Glutamatergic neuron (in vitro differentiated cells): ENCODE data around the gene UBE2D2. TPM values are rescaled to one million over a fixed set of nuclear protein-coding genes. Genes with fewer than 3 reads are reported as not detected.
"Not testable (repeated sequence)": the region's sequence is repeated elsewhere in the genome, so short reads cannot be mapped to it uniquely, and the experiment has no call there.

Source experiments
- DNase-seq: peaks from one replicate; pipeline ENCODE4 v3.0.0; 2022
- H3K27ac Mint-ChIP-seq: one replicate; pipeline ENCODE4 v1.8.0; 2020; ENCODE audit warnings: mild to moderate bottlenecking, mixed read lengths, inconsistent platforms; ENCODE audit not compliant: unreplicated experiment
- H3K27me3 Mint-ChIP-seq: one replicate; pipeline ENCODE4 v1.8.0; 2020; ENCODE audit warnings: mild to moderate bottlenecking, moderate library complexity, mixed read lengths, inconsistent platforms; ENCODE audit not compliant: unreplicated experiment
- H3K36me3 Mint-ChIP-seq: one replicate; pipeline ENCODE4 v1.8.0; 2020; ENCODE audit warnings: mild to moderate bottlenecking, mixed read lengths, inconsistent platforms; ENCODE audit not compliant: unreplicated experiment
- H3K4me1 Mint-ChIP-seq: one replicate; pipeline ENCODE4 v1.8.0; 2020; ENCODE audit warnings: mild to moderate bottlenecking, low read depth, mixed read lengths, inconsistent platforms; ENCODE audit not compliant: unreplicated experiment
- H3K4me3 Mint-ChIP-seq: one replicate; pipeline ENCODE4 v1.8.0; 2020; ENCODE audit warnings: mild to moderate bottlenecking, mixed read lengths, inconsistent platforms; ENCODE audit not compliant: unreplicated experiment
- H3K9me3 Mint-ChIP-seq: one replicate; pipeline ENCODE4 v1.8.0; 2020; ENCODE audit warnings: mild to moderate bottlenecking, moderate library complexity, mixed read lengths, inconsistent platforms; ENCODE audit not compliant: unreplicated experiment
- CTCF ChIP-seq: fragments of 200-600 bp; sonication (generic); IDR thresholded peaks from one replicate; pipeline ENCODE4 v1.5.0; 2021; ENCODE audit not compliant: partially characterized antibody, unreplicated experiment
- total RNA-seq: library from RNA; stranded (reverse); fragmentation: NEBNext Ultra II Directional; extraction: Animal tissue kit (Norgen Biotek cat#: 25700); gene quantifications from one replicate; pipeline ENCODE4 v1.2.1, GENCODE V29; 2021; ENCODE audit not compliant: unreplicated experiment

UBE2D2 gene
- total RNA-seq, 1 donor from 2014 or later: 188 TPM

- TF ChIP-seq CTCF: no peak
- H3K4me3 Mint-ChIP-seq: peak overlapping the region; percentile 43
- H3K27me3 Mint-ChIP-seq: peaks cover 4% of the 10 kb centered on the region
- peaks cover 6% of the 10 kb centered on the region for H3K36me3 Mint-ChIP-seq
- H3K9me3 Mint-ChIP-seq: peaks cover 4% of the 10 kb centered on the region
- peak overlapping the region; percentile 88 for H3K27ac Mint-ChIP-seq
- DNase-seq: peak; percentile 38
- peaks cover 17% of the 10 kb centered on the region for H3K4me1 Mint-ChIP-seq
Observed at GRCh38 chr5:139619861-139620260, 58.7 kb downstream of the UBE2D2 start.

GRCh38 chr5:139625398-139625797, 64.3 kb downstream of the UBE2D2 start:
- not testable (repeated sequence) for H3K27ac Mint-ChIP-seq, H3K36me3 Mint-ChIP-seq, H3K4me1 Mint-ChIP-seq, H3K9me3 Mint-ChIP-seq, H3K27me3 Mint-ChIP-seq, H3K4me3 Mint-ChIP-seq, DNase-seq

DNA sequence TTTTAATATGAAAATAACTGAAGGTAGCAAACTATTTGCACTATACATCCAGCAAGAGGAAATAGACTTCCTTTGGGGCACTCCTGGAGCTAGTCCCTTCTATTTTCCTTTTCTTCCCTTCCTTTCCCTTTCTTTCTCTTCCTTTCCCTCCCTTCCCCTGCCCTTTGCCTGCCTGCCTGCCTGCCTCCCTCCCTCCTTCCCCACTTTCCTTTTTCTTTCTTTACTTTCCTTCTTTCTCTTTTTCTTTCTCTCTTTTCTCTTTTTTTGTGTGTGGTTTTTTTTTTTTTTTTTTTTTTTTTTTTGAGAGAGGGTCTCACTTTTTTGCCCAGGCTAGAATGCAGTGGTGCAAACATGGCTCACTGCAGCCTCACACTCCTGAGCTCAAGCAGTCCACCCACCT, 69.7 kb downstream of the UBE2D2 start:
- TF ChIP-seq CTCF: no peak
- no peak overlapping the region for H3K27ac Mint-ChIP-seq
- no peak overlapping the region for H3K4me3 Mint-ChIP-seq
- peaks cover 9% of the 10 kb centered on the region for H3K9me3 Mint-ChIP-seq
- peaks cover 12% of the 10 kb centered on the region for H3K27me3 Mint-ChIP-seq
- DNase-seq: no peak
- H3K36me3 Mint-ChIP-seq: no peaks in the 10 kb centered on the region
- H3K4me1 Mint-ChIP-seq: peaks cover 22% of the 10 kb centered on the region

DNA sequence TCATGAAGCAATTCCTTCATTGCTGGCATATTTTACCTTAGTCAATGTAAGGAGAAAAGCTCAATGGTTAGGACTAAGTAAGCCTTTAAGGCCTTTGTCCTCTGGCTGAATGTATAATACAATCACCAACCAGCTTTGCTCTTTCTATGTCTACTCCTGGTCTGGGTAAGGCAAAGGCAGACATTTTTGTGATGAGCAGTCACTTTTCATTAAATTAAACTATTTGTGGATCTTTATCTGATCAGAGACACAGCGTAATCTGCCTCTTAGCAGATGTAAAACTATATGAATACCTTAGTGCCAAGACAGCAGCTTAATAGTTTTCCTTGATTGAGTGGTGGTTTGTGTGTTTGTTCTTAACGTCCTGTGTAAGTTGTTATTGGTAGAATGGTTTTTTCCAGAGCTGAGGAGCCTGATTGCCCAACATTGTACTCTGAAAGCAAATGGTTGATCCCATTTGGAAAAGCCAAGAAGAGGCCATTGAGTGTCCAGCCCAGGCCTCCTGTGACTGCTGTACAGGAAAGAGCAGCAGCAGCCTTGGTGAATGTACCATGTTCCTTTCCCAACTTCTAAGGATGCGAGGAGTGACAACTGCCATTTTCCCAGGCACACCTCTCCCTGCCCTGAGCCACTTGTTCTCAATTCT, 70.5 kb downstream of the UBE2D2 start:
- Mint-ChIP-seq H3K9me3 (peaks cover 15% of the 10 kb centered on the region), H3K27ac (no peak overlapping the region), H3K36me3 (no peaks in the 10 kb centered on the region), H3K4me1 (peaks cover 30% of the 10 kb centered on the region), H3K27me3 (peaks cover 15% of the 10 kb centered on the region), H3K4me3 (no peak overlapping the region)
- DNase-seq: no peak
- no peak for TF ChIP-seq CTCF

DNA sequence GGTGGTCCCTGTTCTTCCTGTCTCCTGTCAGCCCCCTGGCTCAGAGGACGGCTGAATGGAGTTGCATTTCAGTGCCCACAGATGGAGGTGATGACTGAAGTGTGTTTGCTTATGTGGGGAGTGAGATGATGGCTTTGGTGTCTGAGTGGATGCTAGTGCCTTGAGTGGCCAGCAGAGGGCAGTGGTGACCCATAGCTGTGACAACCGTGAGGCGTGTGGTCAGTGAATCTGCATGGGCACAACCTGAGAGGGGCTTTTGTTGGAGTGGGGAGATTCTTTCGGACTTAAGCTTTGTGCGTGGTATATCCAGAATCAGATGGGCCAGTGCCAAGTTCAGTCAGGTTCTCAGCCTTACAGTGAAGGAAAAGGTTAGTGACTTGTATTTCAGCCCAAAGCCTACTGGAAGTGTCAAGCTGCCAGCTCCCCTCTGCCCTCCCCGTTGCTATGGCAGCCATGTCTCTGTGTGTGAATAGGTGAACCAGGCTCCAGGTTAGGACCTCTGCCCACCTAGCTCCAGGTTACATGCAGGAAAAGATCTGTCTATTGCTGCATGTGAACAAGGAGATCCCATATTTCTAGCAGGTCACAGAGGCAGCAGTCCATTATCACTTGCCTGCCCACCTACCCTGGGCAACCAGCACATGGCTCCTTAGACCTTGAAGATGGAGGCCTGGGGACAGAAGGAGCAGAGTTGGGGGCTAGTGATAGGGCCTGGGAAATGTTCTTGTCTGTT, 72.3 kb downstream of the UBE2D2 start:
- Mint-ChIP-seq H3K9me3 (peaks cover 17% of the 10 kb centered on the region), H3K27me3 (peaks cover 17% of the 10 kb centered on the region), H3K36me3 (no peaks in the 10 kb centered on the region), H3K4me1 (peaks cover 38% of the 10 kb centered on the region), H3K27ac (peak overlapping the region; percentile 33), H3K4me3 (peak overlapping the region; percentile 53)
- peak; percentile 81 for DNase-seq
- peak; percentile 95 for TF ChIP-seq CTCF
